Hepatocyte (in vitro differentiated cells): ENCODE measurements around the gene PPP4R4. TPM values are rescaled to one million over a fixed set of nuclear protein-coding genes. Genes with fewer than 3 reads are reported as not detected.

Experiments
- DNase-seq: peaks from one replicate; pipeline ENCODE4 v3.0.0-alpha.2; 2016; ENCODE audit warnings: low spot score
- H2AFZ ChIP-seq: fragments of 200-600 bp; sonication (generic); 2 replicates; pipeline ENCODE4 v1.6.0; 2016; ENCODE audit warnings: antibody characterized with exemption, mild to moderate bottlenecking
- H3K27ac ChIP-seq: fragments of 200-600 bp; sonication (generic); 2 replicates; pipeline ENCODE4 v1.5.1; 2016; ENCODE audit warnings: mild to moderate bottlenecking
- H3K27me3 ChIP-seq: fragments of 200-600 bp; sonication (generic); 2 replicates; pipeline ENCODE4 v1.6.1; 2016
- H3K36me3 ChIP-seq: fragments of 200-600 bp; sonication (generic); replicated peaks from 2 replicates; pipeline ENCODE4 v1.5.1; 2016; ENCODE audit warnings: low read depth; ENCODE audit not compliant: insufficient read depth
- H3K4me1 ChIP-seq: fragments of 200-600 bp; sonication (generic); 2 replicates; pipeline ENCODE4 v1.5.1; 2016; ENCODE audit warnings: mild to moderate bottlenecking, moderate library complexity; ENCODE audit not compliant: insufficient read depth
- H3K4me2 ChIP-seq: fragments of 200-600 bp; sonication (generic); 2 replicates; pipeline ENCODE4 v1.6.0; 2016
- H3K4me3 ChIP-seq: fragments of 200-600 bp; sonication (generic); 2 replicates; pipeline ENCODE4 v1.5.1; 2016; ENCODE audit warnings: mild to moderate bottlenecking
- H3K79me2 ChIP-seq: fragments of 200-600 bp; sonication (generic); 2 replicates; pipeline ENCODE4 v1.6.0; 2017; ENCODE audit warnings: mild to moderate bottlenecking
- H3K9me2 ChIP-seq: fragments of 200-600 bp; sonication (generic); replicated peaks from 2 replicates; pipeline ENCODE4 v1.6.0; 2017; ENCODE audit warnings: mild to moderate bottlenecking; ENCODE audit not compliant: insufficient read depth
- H3K9me3 ChIP-seq: fragments of 200-600 bp; sonication (generic); 2 replicates; pipeline ENCODE4 v1.5.1; 2016; ENCODE audit warnings: low read depth, mild to moderate bottlenecking
- H4K20me1 ChIP-seq: fragments of 200-600 bp; sonication (generic); 2 replicates; pipeline ENCODE4 v1.6.0; 2016; ENCODE audit warnings: mild to moderate bottlenecking; ENCODE audit not compliant: insufficient read depth, poor library complexity, severe bottlenecking
- CTCF ChIP-seq: fragments of 200-600 bp; sonication (generic); IDR thresholded peaks from 2 replicates; pipeline ENCODE4 v1.5.1; 2016; ENCODE audit warnings: antibody characterized with exemption, mild to moderate bottlenecking; ENCODE audit not compliant: poor library complexity
- EZH2 ChIP-seq: fragments of 200-600 bp; sonication (generic); IDR thresholded peaks from 2 replicates; pipeline ENCODE4 v1.6.1; 2016; ENCODE audit warnings: antibody characterized with exemption, mild to moderate bottlenecking, borderline replicate concordance
- EZH2phosphoT487 ChIP-seq: fragments of 200-600 bp; sonication (generic); IDR thresholded peaks from one replicate; pipeline ENCODE4 v1.6.1; 2018; ENCODE audit warnings: antibody characterized with exemption, mild to moderate bottlenecking, low read depth, moderate library complexity; ENCODE audit not compliant: unreplicated experiment, severe bottlenecking
- WGBS: methylation state at CpG from one replicate; pipeline ENCODE4 v1.1.6; 2016; ENCODE audit warnings: low lambda C conversion rate; ENCODE audit errors: missing lambda C conversion rate; 5-methylcytosine and 5-hydroxymethylcytosine counted together
- polyA plus RNA-seq: library from polyadenylated mRNA; unstranded; fragments of >200 nt; fragmentation: Nextera tagmentation; extraction: Ambion mirVana; gene quantifications from 2 replicates; pipeline ENCODE4 v1.2.1, GENCODE V29; 2016
- total RNA-seq: library from RNA; depleted of rRNA; stranded (reverse); fragments of >200 nt; gene quantifications from 2 replicates; pipeline ENCODE4 v1.2.3, GENCODE V29; 2014

PPP4R4 gene
- total and polyA plus RNA-seq, 2 experiments from 2014 or later: 1.0 to 3.8 TPM

- Histone ChIP-seq H3K4me2 (no peak overlapping the region), H3K9me3 (no peaks in the 10 kb centered on the region), H3K79me2 (no peaks in the 10 kb centered on the region)
Measured at GRCh38 chr14:94285158-94285557, 111.0 kb downstream of the PPP4R4 start.

GRCh38 chr14:94288610-94289465 is 114.7 kb downstream of the PPP4R4 start:
- Histone ChIP-seq H2AFZ (no peak overlapping the region), H3K4me2 (no peak overlapping the region), H4K20me1 (no peaks in the 10 kb centered on the region), H3K27ac (no peak overlapping the region), H3K36me3 (no peaks in the 10 kb centered on the region), H3K9me2 (no peaks in the 10 kb centered on the region), H3K9me3 (no peaks in the 10 kb centered on the region), H3K4me1 (peaks cover 18% of the 10 kb centered on the region), H3K79me2 (no peaks in the 10 kb centered on the region), H3K4me3 (no peak overlapping the region), H3K27me3 (no peaks in the 10 kb centered on the region)
- TF ChIP-seq EZH2phosphoT487 (no peak), EZH2 (no peak), CTCF (no peak)
- WGBS: 76% methylated on average over 14 of the region's 14 CpGs
- DNase-seq: no peak

More at GRCh38 chr14:94285158-94285557, 111.0 kb downstream of the PPP4R4 start:
- Histone ChIP-seq H4K20me1 (no peaks in the 10 kb centered on the region), H3K4me1 (no peaks in the 10 kb centered on the region), H3K4me3 (no peak overlapping the region), H3K27me3 (no peaks in the 10 kb centered on the region), H2AFZ (no peak overlapping the region), H3K27ac (no peak overlapping the region), H3K9me2 (no peaks in the 10 kb centered on the region), H3K36me3 (no peaks in the 10 kb centered on the region)
- no peak for DNase-seq
- TF ChIP-seq EZH2 (no peak), EZH2phosphoT487 (no peak), CTCF (no peak)

GRCh38 chr14:94290197-94290596 is 116.1 kb downstream of the PPP4R4 start:
- Histone ChIP-seq H3K27ac (no peak overlapping the region), H3K9me2 (no peaks in the 10 kb centered on the region), H3K36me3 (no peaks in the 10 kb centered on the region), H3K79me2 (no peaks in the 10 kb centered on the region), H3K4me2 (no peak overlapping the region), H3K4me1 (peaks cover 25% of the 10 kb centered on the region), H3K4me3 (no peak overlapping the region), H4K20me1 (no peaks in the 10 kb centered on the region), H2AFZ (no peak overlapping the region), H3K9me3 (no peaks in the 10 kb centered on the region), H3K27me3 (no peaks in the 10 kb centered on the region)
- 91% methylated on average over 8 of the region's 8 CpGs for WGBS
- TF ChIP-seq CTCF (no peak), EZH2phosphoT487 (no peak), EZH2 (no peak)
- no peak for DNase-seq
